ENCODE data around the gene FGF5.

Gene FGF5

DNA sequence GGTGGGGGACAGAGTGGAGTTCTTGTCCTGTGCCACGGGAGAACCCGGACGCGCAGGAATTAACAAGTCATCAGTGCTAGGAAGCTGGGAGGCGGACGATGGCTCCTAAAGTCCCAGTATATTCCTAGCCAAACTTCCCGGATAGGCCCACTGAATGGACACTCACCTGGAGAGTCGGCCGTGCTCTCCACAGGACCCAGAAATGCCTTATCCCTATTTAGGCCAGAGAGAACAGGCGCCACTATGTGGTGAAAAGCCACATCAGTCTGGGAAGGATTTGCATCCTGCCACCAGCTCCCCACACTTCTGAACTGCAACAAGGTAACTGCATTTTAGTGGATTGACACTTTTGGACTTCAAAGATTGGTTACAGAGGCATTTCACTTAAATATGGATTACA, 70.1 kb downstream of the FGF5 start:
- DNase-seq (ENCODE audit: low read depth) = no peak

- no peak for DNase-seq (ENCODE audit: low read depth)
Observed at GRCh38 chr4:80340036-80340435, 73.6 kb downstream of the FGF5 start.

All from stimulated activated CD8-positive, alpha-beta memory T cell treated with anti-CD3 and anti-CD28 coated beads, Interleukin-4, amount 100 ng/mL, for 24 hours (primary cell).